IMR-90 (cell line): ENCODE results near the gene MYL4. TPM values are rescaled to one million over a fixed set of nuclear protein-coding genes. Genes with fewer than 3 reads are reported as not detected.

Experiments used
- ATAC-seq: fragments of 200-7000 bp; cut with Tn5 transposase; 2 replicates; pipeline ENCODE4 v1.9.1; 2020; ENCODE audit warnings: low read depth, mild to moderate bottlenecking, moderate library complexity
- BruUV-seq: library from RNA; stranded (reverse); fragments of 400-500 nt; replicated peaks from 2 replicates; lab custom pipeline; 2021; lab: Mats Ljungman, UMichigan
- CTCF ChIA-PET: fragments of 300-600 bp; formaldehyde crosslinking; extraction: SDS; loops from one replicate; lab custom pipeline; 2021; ENCODE audit warnings: antibody characterized with exemption; lab: Yijun Ruan, JAX
- POLR2A ChIA-PET: fragments of 300-600 bp; sonication (Branson Sonifier 250); formaldehyde crosslinking; loops from one replicate; lab custom pipeline; 2022; ENCODE audit warnings: antibody characterized with exemption; ENCODE audit not compliant: unreplicated experiment; lab: Charles Lee
- DNase-seq: peaks from one replicate; pipeline ENCODE4 v3.0.0; 2013
- H2AFZ ChIP-seq: replicated peaks from 2 replicates; pipeline ENCODE3; 2013; ENCODE audit warnings: low read length, mild to moderate bottlenecking; ENCODE audit not compliant: poor library complexity
- H2AK5ac ChIP-seq: 2 replicates; pipeline ENCODE4 v1.6.1; 2013; ENCODE audit warnings: low read depth, low read length, inconsistent platforms
- H2AK9ac ChIP-seq: replicated peaks from 2 replicates; pipeline ENCODE3; 2013; ENCODE audit warnings: mild to moderate bottlenecking, low read depth, low read length, moderate library complexity; ENCODE audit not compliant: poor library complexity
- H2BK120ac ChIP-seq: 2 replicates; pipeline ENCODE4 v1.6.1; 2013; ENCODE audit warnings: low read depth, low read length, inconsistent platforms
- H2BK15ac ChIP-seq: 3 replicates; pipeline ENCODE4 v1.6.1; 2013; ENCODE audit warnings: low read depth, low read length, inconsistent platforms
- H2BK20ac ChIP-seq: 2 replicates; pipeline ENCODE4 v1.6.1; 2013; ENCODE audit warnings: low read depth, mild to moderate bottlenecking, inconsistent platforms, low read length, moderate library complexity
- H2BK5ac ChIP-seq: 2 replicates; pipeline ENCODE4 v1.6.1; 2013; ENCODE audit warnings: mild to moderate bottlenecking, low read depth, low read length, inconsistent platforms; ENCODE audit not compliant: poor library complexity, severe bottlenecking
- H3K14ac ChIP-seq: replicated peaks from 2 replicates; pipeline ENCODE4 v1.6.1; 2013; ENCODE audit warnings: low read depth, low read length, inconsistent platforms
- H3K18ac ChIP-seq: 2 replicates; pipeline ENCODE4 v1.6.1; 2013; ENCODE audit warnings: low read depth, low read length, control low read depth
- H3K23ac ChIP-seq: 2 replicates; pipeline ENCODE4 v1.6.1; 2013; ENCODE audit warnings: low read depth, low read length, inconsistent platforms
- H3K27ac ChIP-seq: 2 replicates; pipeline ENCODE4 v1.5.1; 2013; ENCODE audit warnings: mild to moderate bottlenecking, control low read depth, low read length; ENCODE audit not compliant: insufficient read depth
- H3K27me3 ChIP-seq: 2 replicates; pipeline ENCODE4 v1.6.1; 2013; ENCODE audit warnings: low read length; ENCODE audit not compliant: control insufficient read depth, insufficient read depth
- H3K36me3 ChIP-seq: 2 replicates; pipeline ENCODE4 v1.6.1; 2013; ENCODE audit warnings: low read length, mixed read lengths; ENCODE audit not compliant: control insufficient read depth, insufficient read depth
- H3K4ac ChIP-seq: 2 replicates; pipeline ENCODE4 v1.6.1; 2013; ENCODE audit warnings: low read depth, low read length, inconsistent platforms
- H3K4me1 ChIP-seq: 2 replicates; pipeline ENCODE4 v1.6.1; 2013; ENCODE audit warnings: low read length, mixed read lengths; ENCODE audit not compliant: control insufficient read depth, insufficient read depth
- H3K4me2 ChIP-seq: 2 replicates; pipeline ENCODE4 v1.6.1; 2013; ENCODE audit warnings: low read depth, mild to moderate bottlenecking, control low read depth, low read length, moderate library complexity
- H3K4me3 ChIP-seq: 2 replicates; pipeline ENCODE4 v1.5.1; 2013; ENCODE audit warnings: low read depth, mild to moderate bottlenecking, control low read depth, low read length, moderate library complexity; ENCODE audit not compliant: insufficient read depth
- H3K56ac ChIP-seq: 2 replicates; pipeline ENCODE4 v1.6.1; 2013; ENCODE audit warnings: low read length, inconsistent platforms; ENCODE audit not compliant: insufficient read depth; ENCODE audit errors: extremely low read depth
- H3K79me1 ChIP-seq, 2 experiments: 2 replicates each; pipeline ENCODE4 v1.6.1; 2013; ENCODE audit warnings: low read length in 2 of 2, inconsistent platforms in 1 of 2, low read depth in 1 of 2
- H3K9ac ChIP-seq: 2 replicates; pipeline ENCODE4 v1.6.1; 2013; ENCODE audit warnings: low read depth, low read length, control low read depth
- H3K9me1 ChIP-seq: 2 replicates; pipeline ENCODE4 v1.6.1; 2013; ENCODE audit warnings: low read length, inconsistent platforms; ENCODE audit not compliant: insufficient read depth
- H3K9me3 ChIP-seq: 2 replicates; pipeline ENCODE4 v1.6.1; 2013; ENCODE audit warnings: low read length; ENCODE audit not compliant: control insufficient read depth, insufficient read depth
- H4K20me1 ChIP-seq: 2 replicates; pipeline ENCODE4 v1.6.1; 2013; ENCODE audit warnings: low read length, inconsistent platforms; ENCODE audit not compliant: insufficient read depth
- H4K5ac ChIP-seq: 2 replicates; pipeline ENCODE4 v1.6.1; 2013; ENCODE audit warnings: mild to moderate bottlenecking, low read depth, low read length, control low read depth
- H4K8ac ChIP-seq, 2 experiments: 2 replicates each; pipeline ENCODE4 v1.6.1; 2013; ENCODE audit warnings: low read depth in 2 of 2, low read length in 2 of 2, control low read depth in 1 of 2, inconsistent platforms in 1 of 2
- H4K91ac ChIP-seq: 2 replicates; pipeline ENCODE4 v1.6.1; 2013; ENCODE audit warnings: low read depth, low read length, inconsistent platforms; ENCODE audit not compliant: insufficient read depth
- CHD1 ChIP-seq: IDR thresholded peaks from 2 replicates; pipeline ENCODE4 v1.6.1; 2012; ENCODE audit warnings: low read depth, low read length, improper control_type of control experiment
- FOS ChIP-seq: fragments of 150-350 bp; IDR thresholded peaks from 2 replicates; pipeline ENCODE4 v1.6.1; 2016; ENCODE audit warnings: low read depth, low read length
- MAFK ChIP-seq: IDR thresholded peaks from 2 replicates; pipeline ENCODE4 v1.6.1; 2012; ENCODE audit warnings: low read depth, low read length, improper control_type of control experiment
- NFE2L2 ChIP-seq: fragments of 150-350 bp; IDR thresholded peaks from 2 replicates; pipeline ENCODE4 v1.6.1; 2016; ENCODE audit warnings: low read depth, mild to moderate bottlenecking, low read length
- POLR2A ChIP-seq: IDR thresholded peaks from 2 replicates; pipeline ENCODE4 v1.6.1; 2012; ENCODE audit warnings: mild to moderate bottlenecking, low read depth, low read length
- RAD21 ChIP-seq: IDR thresholded peaks from 2 replicates; pipeline ENCODE4 v1.6.1; 2012; ENCODE audit warnings: low read length, improper control_type of control experiment
- RCOR1 ChIP-seq: IDR thresholded peaks from 2 replicates; pipeline ENCODE4 v1.6.1; 2012; ENCODE audit warnings: mild to moderate bottlenecking, low read length, improper control_type of control experiment; ENCODE audit not compliant: insufficient replicate concordance
- WGBS, 2 experiments: methylation state at CpG; one replicate each; pipeline versions ENCODE4 v1.1.5 to v1.1.7; 2013; ENCODE audit warnings: missing lambda C conversion rate in 2 of 2; ENCODE audit not compliant: insufficient read length in 1 of 2; ENCODE audit errors: extremely low coverage in 2 of 2; 5-methylcytosine and 5-hydroxymethylcytosine counted together
- dilution Hi-C: fragments of 300-500 bp; cut with HindIII; formaldehyde crosslinking; loops from one replicate; pipeline ENCODE4 v1.14.3; 2018; ENCODE audit warnings: low sequenced_read_pairs; ENCODE audit not compliant: unreplicated experiment
- in situ Hi-C: fragments of 300-500 bp; cut with MboI; formaldehyde crosslinking; loops from 3 replicates; pipeline ENCODE4 v1.14.3; 2019; ENCODE audit warnings: low sequenced_read_pairs, inconsistent platforms, mixed read lengths
- intact Hi-C: fragments of 100-400 bp; cut with micrococcal nuclease; formaldehyde crosslinking; loops from 2 replicates; pipeline ENCODE4 v1.10.0; 2022
- polyA plus RNA-seq, 3 experiments: library from polyadenylated mRNA; depleted of rRNA; stranded (reverse); fragments of >200 nt; gene quantifications; 2 replicates each; pipeline ENCODE4 v1.2.3, GENCODE V29; 2012; ENCODE audit warnings: low replicate concordance in 1 of 3
- total RNA-seq: library from RNA; depleted of rRNA; stranded (reverse); fragments of >200 nt; gene quantifications from 2 replicates; pipeline ENCODE4 v1.2.3, GENCODE V29; 2012

Gene MYL4
- total and polyA plus RNA-seq, 2 of the 4 experiments (the other 2 are of a cell fraction) = not detected

GRCh38 chr17:47189732-47190237 lies 19.4 kb upstream of the MYL4 start:
- Histone ChIP-seq H2BK120ac (peak overlapping the region; percentile 53; the same call in 1 of the 2 replicates), H3K27ac (peak overlapping the region; percentile 14), H3K36me3 (no peaks in the 10 kb centered on the region), H3K4me3 (peak overlapping the region; percentile 51), H3K27me3 (no peaks in the 10 kb centered on the region), H3K14ac (peak overlapping the region; percentile 71), H3K56ac (peak overlapping the region; percentile 73), H3K4ac (peak overlapping the region; percentile 39; the same call in 1 of the 2 replicates), H4K8ac (peak overlapping the region; percentile 26 to 75; a peak in 3 of 4 replicates), H2AK9ac (no peak overlapping the region), H2BK20ac (no peak overlapping the region), H2BK15ac (peak overlapping the region; percentile 67; the same call in 1 of the 3 replicates), H3K4me2 (peak overlapping the region; percentile 84), H4K91ac (peak overlapping the region; percentile 26; the same call in 1 of the 2 replicates), H3K18ac (no peak overlapping the region; the same call in 1 of the 2 replicates), H3K9me1 (peaks cover under 1% of the 10 kb centered on the region; the same call in 1 of the 2 replicates), H2BK5ac (peak overlapping the region; percentile 75), H3K79me1 (peaks cover 0 to 15% of the 10 kb centered on the region in 2 experiments; a peak in 2 of 4 replicates), H3K4me1 (no peaks in the 10 kb centered on the region), H3K23ac (peak overlapping the region; percentile 46; the same call in 1 of the 2 replicates), H4K20me1 (peaks cover 32% of the 10 kb centered on the region), H3K9ac (peak overlapping the region; percentile 59; the same call in 1 of the 2 replicates), H4K5ac (peak overlapping the region; percentile 53; the same call in 1 of the 2 replicates), H2AK5ac (no peak overlapping the region), H3K9me3 (no peaks in the 10 kb centered on the region), H2AFZ (peak overlapping the region; percentile 71)
- ATAC-seq (peak; percentile 6), DNase-seq (no peak)
- CTCF ChIA-PET = no interaction called here
- POLR2A ChIA-PET = interaction anchor here (0.8 kb wide), 1 partner anchor 17 kb away, joined by 3 read pairs; no protein-coding TSS in a partner anchor
- in situ Hi-C loops (no loop called here), intact Hi-C loops (loop anchor here (5.0 kb wide), 1 partner anchor 128 kb away; no protein-coding TSS in a partner anchor), dilution Hi-C loops (no loop called here)
- TF ChIP-seq CHD1 (no peak), POLR2A (no peak), RAD21 (no peak), NFE2L2 (no peak), FOS (no peak), RCOR1 (no peak), MAFK (no peak)
- no CpG with 5 or more reads among the region's 5 CpGs for WGBS, 2 experiments
- BruUV-seq = no TSS peak
